Measurements from ENCODE around the gene NDUFB7. TPM values are rescaled to one million over a fixed set of nuclear protein-coding genes. Genes with fewer than 3 reads are reported as not detected.
A peak's percentile ranks its signal among the peaks of the same experiment; 100 is the strongest.

The NDUFB7 gene
- total RNA-seq, 1 experiment from 2014 or later = 254 TPM

DNA sequence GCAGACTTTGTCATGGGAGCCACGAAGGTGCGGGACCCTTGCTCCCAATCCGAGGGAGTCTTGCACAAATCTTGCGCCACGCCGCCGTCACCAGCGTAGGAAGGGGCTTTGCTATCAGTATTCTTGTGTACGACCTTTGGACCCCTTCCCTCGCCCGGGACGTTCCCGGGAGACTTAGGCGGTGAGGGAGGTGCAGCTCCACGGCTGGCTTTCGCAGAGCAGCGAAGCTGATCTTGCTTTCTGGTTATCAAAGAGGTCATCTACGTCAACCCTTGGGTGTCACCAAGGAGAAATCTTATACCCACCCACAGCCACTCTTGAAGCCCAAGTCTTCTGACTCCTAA lies 41.9 kb downstream of the NDUFB7 start:
- DNase-seq (ENCODE audit: low spot score) (no peak), ATAC-seq (no peak)
- Mint-ChIP-seq H3K4me3 (peak overlapping the region; percentile 90), H3K27me3 (ENCODE audit: low read depth) (no peaks in the 10 kb centered on the region), H3K4me1 (peaks cover 12% of the 10 kb centered on the region), H3K36me3 (peaks cover 4% of the 10 kb centered on the region; the same call in 1 of the 2 replicates), H3K9me3 (no peaks in the 10 kb centered on the region), H3K27ac (peak overlapping the region; percentile 80; the same call in 1 of the 2 replicates)
- ChIA-PET CTCF (interaction anchor here (0.9 kb wide), 1 partner anchor 562 kb away, joined by 3 read pairs; no protein-coding TSS in a partner anchor), POLR2A (no interaction called here)
- no peak for TF ChIP-seq NR1H2 (CRISPR knock-in tag; IDR thresholded peaks at IDR 0.05)
- TF ChIP-seq PRDM15 (CRISPR knock-in tag; IDR thresholded peaks at IDR 0.05) = no peak
- TF ChIP-seq, protein P1, sequence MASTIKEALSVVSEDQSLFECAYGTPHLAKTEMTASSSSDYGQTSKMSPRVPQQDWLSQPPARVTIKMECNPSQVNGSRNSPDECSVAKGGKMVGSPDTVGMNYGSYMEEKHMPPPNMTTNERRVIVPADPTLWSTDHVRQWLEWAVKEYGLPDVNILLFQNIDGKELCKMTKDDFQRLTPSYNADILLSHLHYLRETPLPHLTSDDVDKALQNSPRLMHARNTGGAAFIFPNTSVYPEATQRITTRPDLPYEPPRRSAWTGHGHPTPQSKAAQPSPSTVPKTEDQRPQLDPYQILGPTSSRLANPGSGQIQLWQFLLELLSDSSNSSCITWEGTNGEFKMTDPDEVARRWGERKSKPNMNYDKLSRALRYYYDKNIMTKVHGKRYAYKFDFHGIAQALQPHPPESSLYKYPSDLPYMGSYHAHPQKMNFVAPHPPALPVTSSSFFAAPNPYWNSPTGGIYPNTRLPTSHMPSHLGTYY (CRISPR knock-in tag; IDR thresholded peaks at IDR 0.05) = no peak
- TF ChIP-seq, protein P2, sequence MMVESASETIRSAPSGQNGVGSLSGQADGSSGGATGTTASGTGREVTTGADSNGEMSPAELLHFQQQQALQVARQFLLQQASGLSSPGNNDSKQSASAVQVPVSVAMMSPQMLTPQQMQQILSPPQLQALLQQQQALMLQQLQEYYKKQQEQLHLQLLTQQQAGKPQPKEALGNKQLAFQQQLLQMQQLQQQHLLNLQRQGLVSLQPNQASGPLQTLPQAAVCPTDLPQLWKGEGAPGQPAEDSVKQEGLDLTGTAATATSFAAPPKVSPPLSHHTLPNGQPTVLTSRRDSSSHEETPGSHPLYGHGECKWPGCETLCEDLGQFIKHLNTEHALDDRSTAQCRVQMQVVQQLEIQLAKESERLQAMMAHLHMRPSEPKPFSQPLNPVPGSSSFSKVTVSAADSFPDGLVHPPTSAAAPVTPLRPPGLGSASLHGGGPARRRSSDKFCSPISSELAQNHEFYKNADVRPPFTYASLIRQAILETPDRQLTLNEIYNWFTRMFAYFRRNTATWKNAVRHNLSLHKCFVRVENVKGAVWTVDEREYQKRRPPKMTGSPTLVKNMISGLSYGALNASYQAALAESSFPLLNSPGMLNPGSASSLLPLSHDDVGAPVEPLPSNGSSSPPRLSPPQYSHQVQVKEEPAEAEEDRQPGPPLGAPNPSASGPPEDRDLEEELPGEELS (CRISPR knock-in tag; IDR thresholded peaks at IDR 0.05) = no peak
- TF ChIP-seq KAT7 (CRISPR knock-in tag; IDR thresholded peaks at IDR 0.05; ENCODE audit: borderline replicate concordance) = no peak
- TF ChIP-seq ETV6 (CRISPR knock-in tag; IDR thresholded peaks at IDR 0.05) = no peak
- no peak for TF ChIP-seq ZNF219 (CRISPR knock-in tag; IDR thresholded peaks at IDR 0.05; ENCODE audit: borderline replicate concordance)
- TF ChIP-seq, protein P3, sequence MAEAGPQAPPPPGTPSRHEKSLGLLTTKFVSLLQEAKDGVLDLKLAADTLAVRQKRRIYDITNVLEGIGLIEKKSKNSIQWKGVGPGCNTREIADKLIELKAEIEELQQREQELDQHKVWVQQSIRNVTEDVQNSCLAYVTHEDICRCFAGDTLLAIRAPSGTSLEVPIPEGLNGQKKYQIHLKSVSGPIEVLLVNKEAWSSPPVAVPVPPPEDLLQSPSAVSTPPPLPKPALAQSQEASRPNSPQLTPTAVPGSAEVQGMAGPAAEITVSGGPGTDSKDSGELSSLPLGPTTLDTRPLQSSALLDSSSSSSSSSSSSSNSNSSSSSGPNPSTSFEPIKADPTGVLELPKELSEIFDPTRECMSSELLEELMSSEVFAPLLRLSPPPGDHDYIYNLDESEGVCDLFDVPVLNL (CRISPR knock-in tag; IDR thresholded peaks at IDR 0.05; ENCODE audit: borderline replicate concordance, low read depth) = no peak
- TF ChIP-seq, protein P4, sequence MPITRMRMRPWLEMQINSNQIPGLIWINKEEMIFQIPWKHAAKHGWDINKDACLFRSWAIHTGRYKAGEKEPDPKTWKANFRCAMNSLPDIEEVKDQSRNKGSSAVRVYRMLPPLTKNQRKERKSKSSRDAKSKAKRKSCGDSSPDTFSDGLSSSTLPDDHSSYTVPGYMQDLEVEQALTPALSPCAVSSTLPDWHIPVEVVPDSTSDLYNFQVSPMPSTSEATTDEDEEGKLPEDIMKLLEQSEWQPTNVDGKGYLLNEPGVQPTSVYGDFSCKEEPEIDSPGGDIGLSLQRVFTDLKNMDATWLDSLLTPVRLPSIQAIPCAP (CRISPR knock-in tag; IDR thresholded peaks at IDR 0.05) = no peak
- TF ChIP-seq, protein P5, sequence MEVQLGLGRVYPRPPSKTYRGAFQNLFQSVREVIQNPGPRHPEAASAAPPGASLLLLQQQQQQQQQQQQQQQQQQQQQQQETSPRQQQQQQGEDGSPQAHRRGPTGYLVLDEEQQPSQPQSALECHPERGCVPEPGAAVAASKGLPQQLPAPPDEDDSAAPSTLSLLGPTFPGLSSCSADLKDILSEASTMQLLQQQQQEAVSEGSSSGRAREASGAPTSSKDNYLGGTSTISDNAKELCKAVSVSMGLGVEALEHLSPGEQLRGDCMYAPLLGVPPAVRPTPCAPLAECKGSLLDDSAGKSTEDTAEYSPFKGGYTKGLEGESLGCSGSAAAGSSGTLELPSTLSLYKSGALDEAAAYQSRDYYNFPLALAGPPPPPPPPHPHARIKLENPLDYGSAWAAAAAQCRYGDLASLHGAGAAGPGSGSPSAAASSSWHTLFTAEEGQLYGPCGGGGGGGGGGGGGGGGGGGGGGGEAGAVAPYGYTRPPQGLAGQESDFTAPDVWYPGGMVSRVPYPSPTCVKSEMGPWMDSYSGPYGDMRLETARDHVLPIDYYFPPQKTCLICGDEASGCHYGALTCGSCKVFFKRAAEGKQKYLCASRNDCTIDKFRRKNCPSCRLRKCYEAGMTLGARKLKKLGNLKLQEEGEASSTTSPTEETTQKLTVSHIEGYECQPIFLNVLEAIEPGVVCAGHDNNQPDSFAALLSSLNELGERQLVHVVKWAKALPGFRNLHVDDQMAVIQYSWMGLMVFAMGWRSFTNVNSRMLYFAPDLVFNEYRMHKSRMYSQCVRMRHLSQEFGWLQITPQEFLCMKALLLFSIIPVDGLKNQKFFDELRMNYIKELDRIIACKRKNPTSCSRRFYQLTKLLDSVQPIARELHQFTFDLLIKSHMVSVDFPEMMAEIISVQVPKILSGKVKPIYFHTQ (CRISPR knock-in tag; IDR thresholded peaks at IDR 0.05) = no peak
- TF ChIP-seq NFATC4 (CRISPR knock-in tag; IDR thresholded peaks at IDR 0.05) = no peak
- no peak for TF ChIP-seq FOXP1 (CRISPR knock-in tag; IDR thresholded peaks at IDR 0.05; ENCODE audit: borderline replicate concordance)
- TF ChIP-seq ZNF138 (CRISPR knock-in tag; conservative IDR thresholded peaks at IDR 0.05) = no peak
- TF ChIP-seq ZNF671 (CRISPR knock-in tag; IDR thresholded peaks at IDR 0.05) = no peak
- no peak for TF ChIP-seq ESRRA (CRISPR knock-in tag; IDR thresholded peaks at IDR 0.05; ENCODE audit: borderline replicate concordance)
- TF ChIP-seq GRHL2 (CRISPR knock-in tag; IDR thresholded peaks at IDR 0.05; ENCODE audit: insufficient replicate concordance, severe bottlenecking) = no peak
- no peak for TF ChIP-seq FOXJ3 (CRISPR knock-in tag; IDR thresholded peaks at IDR 0.05; ENCODE audit: borderline replicate concordance)
- TF ChIP-seq CTCF (IDR thresholded peaks at IDR 0.05) = no peak
- no peak for TF ChIP-seq E2F5 (CRISPR knock-in tag; IDR thresholded peaks at IDR 0.05)
- TF ChIP-seq ZBTB21 (CRISPR knock-in tag; IDR thresholded peaks at IDR 0.05; ENCODE audit: borderline replicate concordance) = no peak

All from WTC11 (cell line).